ENCODE measurements around the gene RECK.

DNA sequence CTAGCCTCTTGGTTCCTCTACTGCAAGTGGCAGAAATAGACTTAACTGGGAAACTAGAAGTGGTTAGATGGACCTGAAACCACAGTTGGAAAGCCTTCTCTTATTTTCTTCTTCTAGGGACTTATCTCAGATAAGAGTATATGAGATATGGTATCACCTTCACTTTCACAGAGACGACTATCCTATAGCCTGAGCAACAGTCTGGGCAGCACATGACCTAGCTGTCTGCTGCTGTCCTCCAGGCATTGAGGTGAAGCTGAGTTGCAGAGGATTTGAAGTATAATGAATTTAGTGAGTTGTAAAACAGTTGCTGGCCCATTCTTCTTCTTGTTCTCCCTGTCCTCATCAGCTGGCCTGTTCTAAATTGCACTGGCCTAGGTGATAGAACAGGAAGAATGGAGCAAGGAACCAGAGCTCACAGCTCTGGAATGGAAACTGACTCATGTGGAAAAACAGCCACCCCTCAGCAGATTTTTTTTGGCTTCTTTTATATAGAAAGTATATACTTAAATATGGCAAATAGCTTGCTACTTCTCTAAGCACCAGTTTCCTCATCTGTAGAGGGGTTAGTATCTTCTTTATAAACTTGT is 27.8 kb downstream of the RECK start:
- TF ChIP-seq POLR2A (IDR thresholded peaks at IDR 0.05; ENCODE audit: low read length) (no peak), GATA1 (IDR thresholded peaks at IDR 0.05; ENCODE audit: low read depth, low read length) (no peak)
